Measurements from ENCODE around the gene VIL1. TPM values are rescaled to one million over a fixed set of nuclear protein-coding genes. Genes with fewer than 3 reads are reported as not detected.

VIL1 gene
- total RNA-seq, 1 experiment from 2014 or later = 3.0 TPM

- no peak for TF ChIP-seq CDX4 (CRISPR knock-in tag; IDR thresholded peaks at IDR 0.05; ENCODE audit: borderline replicate concordance)
- no peak for TF ChIP-seq FOXK1 (CRISPR knock-in tag; IDR thresholded peaks at IDR 0.05)
- no peak for TF ChIP-seq GABPB1 (CRISPR knock-in tag; IDR thresholded peaks at IDR 0.05)
- no peak for TF ChIP-seq CREM (CRISPR knock-in tag; IDR thresholded peaks at IDR 0.05)
- no peak for TF ChIP-seq E2F4 (CRISPR knock-in tag; IDR thresholded peaks at IDR 0.05; ENCODE audit: borderline replicate concordance, low read depth)
- no peak for TF ChIP-seq PREB (CRISPR knock-in tag; IDR thresholded peaks at IDR 0.05; ENCODE audit: borderline replicate concordance)
- TF ChIP-seq ZNF317 (CRISPR knock-in tag; IDR thresholded peaks at IDR 0.05; ENCODE audit: borderline replicate concordance, low read depth) = no peak
- TF ChIP-seq HMGA2 (CRISPR knock-in tag; IDR thresholded peaks at IDR 0.05) = no peak
- TF ChIP-seq IRF1 (CRISPR knock-in tag; IDR thresholded peaks at IDR 0.05) = no peak
- TF ChIP-seq HMGXB4 (CRISPR knock-in tag; IDR thresholded peaks at IDR 0.05) = no peak
- no peak for TF ChIP-seq OVOL2 (CRISPR knock-in tag; IDR thresholded peaks at IDR 0.05; ENCODE audit: borderline replicate concordance)
- TF ChIP-seq SMAD4 (CRISPR knock-in tag; IDR thresholded peaks at IDR 0.05) = no peak
- TF ChIP-seq SMAD3 (CRISPR knock-in tag; IDR thresholded peaks at IDR 0.05; ENCODE audit: borderline replicate concordance) = no peak
- TF ChIP-seq ZNF232 (CRISPR knock-in tag; IDR thresholded peaks at IDR 0.05) = no peak
- TF ChIP-seq ZNF138 (CRISPR knock-in tag; conservative IDR thresholded peaks at IDR 0.05) = no peak
- TF ChIP-seq ZSCAN18 (CRISPR knock-in tag; IDR thresholded peaks at IDR 0.05) = no peak
- TF ChIP-seq ZBTB43 (CRISPR knock-in tag; IDR thresholded peaks at IDR 0.05) = no peak
- TF ChIP-seq NFE2L1 (CRISPR knock-in tag; IDR thresholded peaks at IDR 0.05) = no peak
- Mint-ChIP-seq H3K9me3 (no peaks in the 10 kb centered on the region), H3K4me1 (peaks cover 6% of the 10 kb centered on the region), H3K27ac (no peak overlapping the region), H3K4me3 (no peak overlapping the region), H3K36me3 (no peaks in the 10 kb centered on the region), H3K27me3 (ENCODE audit: low read depth) (no peaks in the 10 kb centered on the region; the same call in 1 of the 2 replicates)
- ATAC-seq (no peak), DNase-seq (ENCODE audit: low spot score) (no peak)
- CTCF ChIA-PET = interaction anchor here (0.8 kb wide), 1 partner anchor 291 kb away, joined by 3 read pairs; the partner anchor contains the start of gene TTLL4
- POLR2A ChIA-PET = interaction anchor here (0.9 kb wide), 1 partner anchor 14 kb away, joined by 3 read pairs; no protein-coding TSS in a partner anchor
Observed at GRCh38 chr2:218419630-218420216, 800 bp downstream of the VIL1 start.
